ENCODE results near the gene ATP4B.

DNA sequence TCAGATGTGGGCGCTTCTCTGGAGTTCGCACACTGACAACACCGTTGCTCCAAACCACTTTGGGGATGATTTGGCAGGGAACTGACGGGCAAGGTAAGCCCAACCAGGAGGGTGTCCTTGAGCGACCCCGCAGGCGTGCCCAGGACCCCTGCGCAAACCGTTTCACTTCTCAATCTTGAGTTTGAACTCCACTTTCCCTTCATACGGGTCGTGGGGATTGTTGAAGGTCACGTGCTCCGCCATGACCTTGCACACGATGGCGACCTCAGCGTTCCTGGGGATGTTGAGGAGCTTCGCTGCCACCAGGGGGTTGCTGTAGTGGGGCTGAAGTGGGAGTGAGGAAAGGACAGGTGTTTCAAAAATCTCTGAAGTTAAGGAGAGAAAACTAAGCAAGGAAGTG, 8.8 kb downstream of the ATP4B start:
- TF ChIP-seq, protein P1, sequence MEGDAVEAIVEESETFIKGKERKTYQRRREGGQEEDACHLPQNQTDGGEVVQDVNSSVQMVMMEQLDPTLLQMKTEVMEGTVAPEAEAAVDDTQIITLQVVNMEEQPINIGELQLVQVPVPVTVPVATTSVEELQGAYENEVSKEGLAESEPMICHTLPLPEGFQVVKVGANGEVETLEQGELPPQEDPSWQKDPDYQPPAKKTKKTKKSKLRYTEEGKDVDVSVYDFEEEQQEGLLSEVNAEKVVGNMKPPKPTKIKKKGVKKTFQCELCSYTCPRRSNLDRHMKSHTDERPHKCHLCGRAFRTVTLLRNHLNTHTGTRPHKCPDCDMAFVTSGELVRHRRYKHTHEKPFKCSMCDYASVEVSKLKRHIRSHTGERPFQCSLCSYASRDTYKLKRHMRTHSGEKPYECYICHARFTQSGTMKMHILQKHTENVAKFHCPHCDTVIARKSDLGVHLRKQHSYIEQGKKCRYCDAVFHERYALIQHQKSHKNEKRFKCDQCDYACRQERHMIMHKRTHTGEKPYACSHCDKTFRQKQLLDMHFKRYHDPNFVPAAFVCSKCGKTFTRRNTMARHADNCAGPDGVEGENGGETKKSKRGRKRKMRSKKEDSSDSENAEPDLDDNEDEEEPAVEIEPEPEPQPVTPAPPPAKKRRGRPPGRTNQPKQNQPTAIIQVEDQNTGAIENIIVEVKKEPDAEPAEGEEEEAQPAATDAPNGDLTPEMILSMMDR (IDR thresholded peaks at IDR 0.05), result no peak
- no peak for TF ChIP-seq POLR2A (IDR thresholded peaks at IDR 0.05)
